Measurements from ENCODE around the gene NIPSNAP3A.

NIPSNAP3A gene

DNA sequence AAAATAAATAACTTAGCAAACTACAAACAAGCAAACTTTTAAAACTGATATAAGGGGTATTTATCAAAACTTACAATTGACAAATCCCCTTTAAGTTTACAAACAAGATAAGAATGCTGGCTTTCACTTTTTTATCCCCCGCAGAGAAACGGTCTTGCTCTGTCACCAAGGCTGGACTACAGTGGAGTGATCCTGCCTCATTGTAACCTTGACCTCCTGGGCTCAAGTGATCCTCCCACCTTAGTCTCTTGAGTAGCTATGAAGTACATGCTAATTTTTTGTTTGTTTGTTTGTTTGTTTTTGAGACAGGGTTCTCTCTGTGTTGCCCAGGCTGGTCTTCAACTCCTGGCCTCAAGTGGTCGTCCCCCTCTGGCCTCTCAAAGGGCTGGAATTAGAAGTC is 9.0 kb upstream of the NIPSNAP3A start:
- peak; percentile 12 for DNase-seq
- H3K79me2 ChIP-seq (ENCODE audit: control insufficient read depth, insufficient read depth, low read length) = no peaks in the 10 kb centered on the region
- H3K27me3 ChIP-seq (ENCODE audit: insufficient read depth, low read length, poor library complexity) = no peaks in the 10 kb centered on the region
- WGBS (ENCODE audit: extremely low coverage, insufficient coverage, low lambda C conversion rate) = no CpG with 5 or more reads among the region's 3 CpGs
- H3K18ac ChIP-seq (ENCODE audit: low read length) = no peak overlapping the region
- no peak overlapping the region for H3K23ac ChIP-seq (ENCODE audit: low read length)
- H3K4me2 ChIP-seq (ENCODE audit: low read length) = no peak overlapping the region
- H3K4me1 ChIP-seq (ENCODE audit: control insufficient read depth, low read depth, low read length) = no peaks in the 10 kb centered on the region
- H3K27ac ChIP-seq (ENCODE audit: low read depth, low read length) = no peak overlapping the region
- H2AK5ac ChIP-seq (ENCODE audit: low read length) = no peak overlapping the region
- H2BK5ac ChIP-seq (ENCODE audit: low read length) = no peak overlapping the region
- no peak overlapping the region for H3K9ac ChIP-seq (ENCODE audit: low read length)
- H3K4me3 ChIP-seq (ENCODE audit: low read length) = no peak overlapping the region
- no peaks in the 10 kb centered on the region for H3K36me3 ChIP-seq (ENCODE audit: control insufficient read depth, insufficient read depth, low read length)
- H3K56ac ChIP-seq (ENCODE audit: low read length) = no peak overlapping the region
- no peak overlapping the region for H3K4ac ChIP-seq (ENCODE audit: low read depth, low read length)
- no peak overlapping the region for H2BK120ac ChIP-seq (ENCODE audit: low read depth, low read length)
- H3K79me1 ChIP-seq (ENCODE audit: low read length) = no peaks in the 10 kb centered on the region
- no peak overlapping the region for H4K8ac ChIP-seq (ENCODE audit: low read depth, low read length)
- no peak overlapping the region for H2BK15ac ChIP-seq (replicated peaks; ENCODE audit: low read depth)
- H4K5ac ChIP-seq (ENCODE audit: low read length) = no peak overlapping the region

DNA sequence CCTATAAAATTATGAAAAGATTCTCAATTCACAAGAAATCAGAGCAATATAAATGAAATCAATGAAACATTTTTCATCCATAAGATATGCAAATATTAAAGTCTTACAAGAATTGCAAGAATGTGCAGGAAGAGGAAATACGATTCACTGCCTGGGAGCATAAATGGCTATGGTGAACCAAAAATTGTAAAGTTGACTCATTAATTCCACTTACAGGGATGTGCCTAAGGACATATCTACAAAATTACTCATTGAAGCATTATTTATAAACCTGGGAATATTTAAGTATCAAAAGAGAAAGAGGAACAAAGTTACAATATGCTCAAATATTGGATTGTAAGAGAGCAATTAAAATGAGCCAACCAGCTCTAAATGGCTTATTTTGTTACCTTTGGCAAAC is 6.9 kb upstream of the NIPSNAP3A start:
- Histone ChIP-seq H3K79me1 (ENCODE audit: low read length) (no peaks in the 10 kb centered on the region), H2AK5ac (ENCODE audit: low read length) (no peak overlapping the region), H2BK15ac (replicated peaks; ENCODE audit: low read depth) (no peak overlapping the region), H2BK120ac (ENCODE audit: low read depth, low read length) (no peak overlapping the region), H4K8ac (ENCODE audit: low read depth, low read length) (no peak overlapping the region), H3K27ac (ENCODE audit: low read depth, low read length) (no peak overlapping the region), H3K4me3 (ENCODE audit: low read length) (no peak overlapping the region), H3K9ac (ENCODE audit: low read length) (no peak overlapping the region), H3K56ac (ENCODE audit: low read length) (no peak overlapping the region), H3K36me3 (ENCODE audit: control insufficient read depth, insufficient read depth, low read length) (no peaks in the 10 kb centered on the region), H2BK5ac (ENCODE audit: low read length) (no peak overlapping the region), H3K4me2 (ENCODE audit: low read length) (no peak overlapping the region), H3K23ac (ENCODE audit: low read length) (no peak overlapping the region), H3K79me2 (ENCODE audit: control insufficient read depth, insufficient read depth, low read length) (no peaks in the 10 kb centered on the region), H3K18ac (ENCODE audit: low read length) (no peak overlapping the region), H3K4ac (ENCODE audit: low read depth, low read length) (no peak overlapping the region), H3K27me3 (ENCODE audit: insufficient read depth, low read length, poor library complexity) (no peaks in the 10 kb centered on the region), H3K4me1 (ENCODE audit: control insufficient read depth, low read depth, low read length) (no peaks in the 10 kb centered on the region), H4K5ac (ENCODE audit: low read length) (no peak overlapping the region)
- no CpG with 5 or more reads among the region's 1 CpG for WGBS (ENCODE audit: extremely low coverage, insufficient coverage, low lambda C conversion rate)
- DNase-seq = no peak

DNA sequence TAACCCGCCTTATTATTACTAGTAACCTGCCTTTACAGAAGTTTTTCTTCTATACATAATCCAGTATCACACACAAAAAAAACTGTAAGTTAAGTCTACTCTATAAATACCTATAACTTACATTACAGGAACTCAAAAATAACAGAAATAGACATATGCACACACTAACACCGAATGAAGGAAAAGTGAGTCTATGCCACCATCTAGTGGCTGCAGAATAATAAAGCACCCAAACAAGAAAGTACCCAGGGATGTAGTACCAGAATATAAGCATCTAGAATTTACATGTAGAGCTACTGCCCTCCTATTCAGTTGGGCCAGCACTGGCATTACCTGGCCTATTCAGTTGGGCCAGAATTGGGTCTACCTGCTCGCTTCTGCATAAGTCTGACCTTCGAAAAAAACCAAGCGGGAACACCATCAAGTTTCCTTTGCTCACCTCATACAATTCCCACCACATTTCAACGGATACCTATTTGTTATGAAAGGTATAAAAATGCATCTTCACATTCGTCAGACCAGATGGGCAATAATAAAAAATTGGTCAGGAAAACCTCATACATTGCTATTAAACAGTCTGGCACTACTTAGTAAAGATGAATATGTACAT is 4.0 kb upstream of the NIPSNAP3A start:
- H3K27me3 ChIP-seq (ENCODE audit: insufficient read depth, low read length, poor library complexity) = no peaks in the 10 kb centered on the region
- H3K4me2 ChIP-seq (ENCODE audit: low read length) = no peak overlapping the region
- no peak overlapping the region for H3K18ac ChIP-seq (ENCODE audit: low read length)
- no peaks in the 10 kb centered on the region for H3K36me3 ChIP-seq (ENCODE audit: control insufficient read depth, insufficient read depth, low read length)
- H3K56ac ChIP-seq (ENCODE audit: low read length) = no peak overlapping the region
- no peak overlapping the region for H3K9ac ChIP-seq (ENCODE audit: low read length)
- peak; percentile 68 for DNase-seq
- no CpG with 5 or more reads among the region's 7 CpGs for WGBS (ENCODE audit: extremely low coverage, insufficient coverage, low lambda C conversion rate)
- H2BK5ac ChIP-seq (ENCODE audit: low read length) = no peak overlapping the region
- no peak overlapping the region for H3K4ac ChIP-seq (ENCODE audit: low read depth, low read length)
- H4K5ac ChIP-seq (ENCODE audit: low read length) = no peak overlapping the region
- no peaks in the 10 kb centered on the region for H3K79me2 ChIP-seq (ENCODE audit: control insufficient read depth, insufficient read depth, low read length)
- H2BK15ac ChIP-seq (replicated peaks; ENCODE audit: low read depth) = no peak overlapping the region
- no peaks in the 10 kb centered on the region for H3K4me1 ChIP-seq (ENCODE audit: control insufficient read depth, low read depth, low read length)
- H2BK120ac ChIP-seq (ENCODE audit: low read depth, low read length) = no peak overlapping the region
- H3K4me3 ChIP-seq (ENCODE audit: low read length) = no peak overlapping the region
- H2AK5ac ChIP-seq (ENCODE audit: low read length) = no peak overlapping the region
- no peak overlapping the region for H4K8ac ChIP-seq (ENCODE audit: low read depth, low read length)
- no peaks in the 10 kb centered on the region for H3K79me1 ChIP-seq (ENCODE audit: low read length)
- H3K27ac ChIP-seq (ENCODE audit: low read depth, low read length) = no peak overlapping the region
- no peak overlapping the region for H3K23ac ChIP-seq (ENCODE audit: low read length)

DNA sequence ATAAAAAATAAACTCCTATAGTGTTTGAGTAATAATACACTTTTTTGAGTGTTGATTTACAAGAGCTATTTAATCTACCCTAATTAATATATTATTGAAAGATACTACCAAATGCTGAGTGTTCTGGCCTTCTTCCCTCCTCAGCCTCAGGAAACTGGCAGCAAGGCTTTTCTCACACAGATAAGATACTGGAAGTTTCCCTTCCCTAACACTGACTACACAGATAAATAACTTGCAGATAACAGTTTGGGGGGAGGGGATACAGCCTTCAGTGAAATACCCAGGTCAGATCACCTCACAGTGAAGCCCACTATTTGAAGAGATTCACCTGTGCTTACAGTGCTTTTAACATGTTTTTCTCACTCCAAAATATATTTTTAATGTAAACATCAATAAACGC is 1.6 kb upstream of the NIPSNAP3A start:
- no CpG with 5 or more reads among the region's 1 CpG for WGBS (ENCODE audit: extremely low coverage, insufficient coverage, low lambda C conversion rate)
- Histone ChIP-seq H2BK5ac (ENCODE audit: low read length) (no peak overlapping the region), H3K4me1 (ENCODE audit: control insufficient read depth, low read depth, low read length) (no peaks in the 10 kb centered on the region)

DNA sequence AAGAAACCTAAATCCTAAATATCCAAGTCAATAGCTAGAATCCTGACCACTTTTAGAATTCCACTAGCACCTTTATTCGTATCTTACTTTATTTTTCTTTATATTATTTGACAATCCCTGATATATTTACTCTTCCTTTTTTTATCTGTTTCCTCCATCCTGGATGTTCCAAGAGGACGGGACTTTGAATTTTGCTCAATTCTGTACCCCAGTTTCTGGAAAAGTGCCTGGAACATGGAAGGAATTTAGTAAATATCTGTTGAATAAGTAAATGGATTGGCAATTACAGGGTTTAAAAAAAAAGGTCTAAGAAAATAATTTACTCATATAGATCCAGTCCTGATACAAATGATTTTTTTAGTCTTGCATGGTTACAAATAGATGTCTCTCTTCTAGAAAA is 1.2 kb upstream of the NIPSNAP3A start:
- no peak for DNase-seq

More for the DNA sequence above, 1.6 kb upstream of the NIPSNAP3A start:
- Histone ChIP-seq H3K27me3 (ENCODE audit: insufficient read depth, low read length, poor library complexity) (no peaks in the 10 kb centered on the region), H3K56ac (ENCODE audit: low read length) (no peak overlapping the region), H4K8ac (ENCODE audit: low read depth, low read length) (no peak overlapping the region), H2AK5ac (ENCODE audit: low read length) (no peak overlapping the region), H3K4me3 (ENCODE audit: low read length) (no peak overlapping the region), H3K36me3 (ENCODE audit: control insufficient read depth, insufficient read depth, low read length) (no peaks in the 10 kb centered on the region), H3K4me2 (ENCODE audit: low read length) (no peak overlapping the region), H2BK120ac (ENCODE audit: low read depth, low read length) (no peak overlapping the region), H3K18ac (ENCODE audit: low read length) (no peak overlapping the region), H3K9ac (ENCODE audit: low read length) (no peak overlapping the region), H3K27ac (ENCODE audit: low read depth, low read length) (no peak overlapping the region), H4K5ac (ENCODE audit: low read length) (no peak overlapping the region), H2BK15ac (replicated peaks; ENCODE audit: low read depth) (no peak overlapping the region), H3K79me2 (ENCODE audit: control insufficient read depth, insufficient read depth, low read length) (no peaks in the 10 kb centered on the region), H3K79me1 (ENCODE audit: low read length) (no peaks in the 10 kb centered on the region), H3K23ac (ENCODE audit: low read length) (no peak overlapping the region), H3K4ac (ENCODE audit: low read depth, low read length) (no peak overlapping the region)
- DNase-seq = peak; percentile 77

DNA sequence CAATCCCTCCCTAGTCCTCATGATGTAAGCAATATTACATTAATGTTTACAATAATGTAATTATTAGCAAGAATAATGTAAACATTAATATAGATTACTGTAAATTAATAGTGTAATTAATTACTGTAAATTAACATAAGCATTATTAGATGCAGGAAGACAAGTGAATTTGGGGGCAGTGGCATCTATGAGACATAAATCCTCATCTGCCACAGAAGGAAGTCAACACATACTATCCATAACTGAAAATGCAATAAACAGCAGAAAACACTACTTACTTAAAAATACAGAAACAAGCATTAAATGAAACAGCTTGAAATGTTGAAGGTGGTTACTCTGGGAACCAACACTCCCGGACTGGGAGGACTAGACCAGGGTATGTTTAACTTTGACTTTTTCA is 685 bp upstream of the NIPSNAP3A start:
- peak overlapping the region; percentile 89 for H3K4me2 ChIP-seq (ENCODE audit: low read length)
- H4K8ac ChIP-seq (ENCODE audit: low read depth, low read length) = no peak overlapping the region
- no peak for DNase-seq
- H3K18ac ChIP-seq (ENCODE audit: low read length) = no peak overlapping the region
- no peak overlapping the region for H3K4me3 ChIP-seq (ENCODE audit: low read length)
- no peaks in the 10 kb centered on the region for H3K4me1 ChIP-seq (ENCODE audit: control insufficient read depth, low read depth, low read length)
- no peaks in the 10 kb centered on the region for H3K36me3 ChIP-seq (ENCODE audit: control insufficient read depth, insufficient read depth, low read length)
- H3K27ac ChIP-seq (ENCODE audit: low read depth, low read length) = no peak overlapping the region
- no peaks in the 10 kb centered on the region for H3K27me3 ChIP-seq (ENCODE audit: insufficient read depth, low read length, poor library complexity)
- no peak overlapping the region for H2AK5ac ChIP-seq (ENCODE audit: low read length)
- H2BK5ac ChIP-seq (ENCODE audit: low read length) = no peak overlapping the region
- H3K79me1 ChIP-seq (ENCODE audit: low read length) = no peaks in the 10 kb centered on the region
- H3K23ac ChIP-seq (ENCODE audit: low read length) = no peak overlapping the region
- no peak overlapping the region for H2BK15ac ChIP-seq (replicated peaks; ENCODE audit: low read depth)
- H3K9ac ChIP-seq (ENCODE audit: low read length) = peak overlapping the region; percentile 82
- no CpG with 5 or more reads among the region's 1 CpG for WGBS (ENCODE audit: extremely low coverage, insufficient coverage, low lambda C conversion rate)
- H3K56ac ChIP-seq (ENCODE audit: low read length) = peak overlapping the region; percentile 88
- H3K4ac ChIP-seq (ENCODE audit: low read depth, low read length) = no peak overlapping the region
- no peaks in the 10 kb centered on the region for H3K79me2 ChIP-seq (ENCODE audit: control insufficient read depth, insufficient read depth, low read length)
- no peak overlapping the region for H2BK120ac ChIP-seq (ENCODE audit: low read depth, low read length)
- no peak overlapping the region for H4K5ac ChIP-seq (ENCODE audit: low read length)

More for the DNA sequence above, 1.2 kb upstream of the NIPSNAP3A start:
- no peaks in the 10 kb centered on the region for H3K4me1 ChIP-seq (ENCODE audit: control insufficient read depth, low read depth, low read length)
- no peak overlapping the region for H3K23ac ChIP-seq (ENCODE audit: low read length)
- no peak overlapping the region for H3K18ac ChIP-seq (ENCODE audit: low read length)
- no peak overlapping the region for H3K27ac ChIP-seq (ENCODE audit: low read depth, low read length)
- H3K9ac ChIP-seq (ENCODE audit: low read length) = no peak overlapping the region
- no peak overlapping the region for H3K56ac ChIP-seq (ENCODE audit: low read length)
- no peak overlapping the region for H4K5ac ChIP-seq (ENCODE audit: low read length)
- no peaks in the 10 kb centered on the region for H3K27me3 ChIP-seq (ENCODE audit: insufficient read depth, low read length, poor library complexity)
- no peaks in the 10 kb centered on the region for H3K79me1 ChIP-seq (ENCODE audit: low read length)
- no peak overlapping the region for H2BK15ac ChIP-seq (replicated peaks; ENCODE audit: low read depth)
- H2AK5ac ChIP-seq (ENCODE audit: low read length) = no peak overlapping the region
- H3K79me2 ChIP-seq (ENCODE audit: control insufficient read depth, insufficient read depth, low read length) = no peaks in the 10 kb centered on the region
- H2BK120ac ChIP-seq (ENCODE audit: low read depth, low read length) = no peak overlapping the region
- no peak overlapping the region for H3K4me2 ChIP-seq (ENCODE audit: low read length)
- H3K4me3 ChIP-seq (ENCODE audit: low read length) = no peak overlapping the region
- H2BK5ac ChIP-seq (ENCODE audit: low read length) = no peak overlapping the region
- H3K4ac ChIP-seq (ENCODE audit: low read depth, low read length) = no peak overlapping the region
- H3K36me3 ChIP-seq (ENCODE audit: control insufficient read depth, insufficient read depth, low read length) = no peaks in the 10 kb centered on the region
- 100% methylated on average over 1 of the region's 2 CpGs for WGBS (ENCODE audit: extremely low coverage, insufficient coverage, low lambda C conversion rate)
- H4K8ac ChIP-seq (ENCODE audit: low read depth, low read length) = no peak overlapping the region
